A549 treated with AZD9567 at 1 μM for 4 hours (cell line): Measurements from ENCODE around the gene ASB5. TPM values are rescaled to one million over a fixed set of nuclear protein-coding genes. Genes with fewer than 3 reads are reported as not detected.

Source experiments
- total RNA-seq: library from RNA; stranded (reverse); fragments of 200-300 nt; extraction: Qiagen RNA extraction; gene quantifications from 5 replicates; pipeline ENCODE4 v1.2.3, GENCODE V29; 2022; ENCODE audit not compliant: insufficient read depth

ASB5 gene, protein sequence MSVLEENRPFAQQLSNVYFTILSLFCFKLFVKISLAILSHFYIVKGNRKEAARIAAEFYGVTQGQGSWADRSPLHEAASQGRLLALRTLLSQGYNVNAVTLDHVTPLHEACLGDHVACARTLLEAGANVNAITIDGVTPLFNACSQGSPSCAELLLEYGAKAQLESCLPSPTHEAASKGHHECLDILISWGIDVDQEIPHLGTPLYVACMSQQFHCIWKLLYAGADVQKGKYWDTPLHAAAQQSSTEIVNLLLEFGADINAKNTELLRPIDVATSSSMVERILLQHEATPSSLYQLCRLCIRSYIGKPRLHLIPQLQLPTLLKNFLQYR
- total RNA-seq = 0.11 TPM in 1 of 5 replicates, not detected in the others

DNA sequence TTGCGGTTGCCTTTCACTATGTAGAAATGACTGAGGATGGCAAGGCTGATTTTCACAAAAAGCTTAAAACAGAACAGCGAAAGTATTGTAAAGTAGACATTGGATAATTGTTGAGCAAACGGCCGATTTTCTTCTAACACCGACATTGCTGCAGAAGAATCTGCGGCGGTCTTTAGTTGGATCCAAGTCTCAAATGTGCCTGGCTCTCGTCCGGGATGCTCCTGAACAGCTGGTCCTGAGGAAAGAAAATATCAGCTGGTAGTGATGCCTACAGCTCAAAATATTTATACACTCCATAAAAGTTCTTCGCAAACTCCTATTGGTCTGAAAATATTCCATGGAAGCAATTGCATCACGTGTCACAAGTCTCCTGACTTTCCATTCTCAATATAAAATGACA lies at the start of gene ASB5:
Gene ASB5, minus strand, starts transcription at position 260 of the 400 bp plus-strand sequence. Its CDS starts 114 bp downstream, at position 146.

DNA sequence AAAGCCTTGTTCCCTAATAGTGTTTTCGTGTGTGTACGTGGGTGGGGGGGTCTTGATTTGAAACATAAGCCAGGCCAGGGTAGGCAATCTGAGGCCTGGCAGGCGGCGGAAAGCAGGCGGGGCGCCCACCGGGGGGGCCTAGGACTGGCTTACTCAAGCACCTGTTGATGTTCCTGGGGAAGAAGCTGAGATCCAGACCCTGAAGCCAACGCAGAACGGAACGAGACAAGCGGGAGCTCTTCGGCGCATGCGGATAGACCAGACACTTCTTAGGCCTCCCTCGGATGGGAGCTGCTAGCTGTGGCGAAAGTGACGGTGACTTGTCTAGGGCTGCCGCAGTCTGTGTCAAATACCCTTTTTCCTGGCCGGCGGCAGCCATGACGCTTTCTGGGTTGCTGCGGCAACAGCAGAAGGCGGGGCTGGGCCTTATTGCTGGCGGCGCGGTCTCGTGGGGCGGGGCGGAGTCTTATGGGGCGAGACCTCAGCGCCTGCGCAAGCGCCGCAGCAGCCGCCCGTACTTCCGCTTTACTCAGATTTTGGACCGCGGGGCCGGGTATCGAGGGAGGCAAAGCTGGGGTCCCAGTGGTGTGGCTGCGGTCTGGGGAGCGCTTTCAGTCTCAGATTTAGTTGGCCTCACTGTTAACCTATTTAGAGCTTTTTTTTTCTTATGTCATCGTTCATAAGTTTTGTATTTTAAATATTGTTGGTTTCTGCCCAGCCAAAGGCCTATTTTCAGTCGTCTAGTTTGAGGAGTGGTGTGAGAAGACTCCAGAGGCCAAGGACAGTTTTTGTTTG lies 73.6 kb downstream of the ASB5 start, which contains the start of gene SPATA4:
Gene SPATA4, minus strand, starts transcription at position 402 of the 795 bp plus-strand sequence. Its CDS starts 23 bp downstream, at position 379.

Other genes starting within 250 kb of the ASB5 start
- 1.3 to 4.1 TPM (median 2.1 TPM) in 5 replicates for gene WDR17, start 203.4 kb downstream of the ASB5 start, total RNA-seq
- gene SPATA4, start 73.6 kb downstream of the ASB5 start, total RNA-seq = 0.15 to 0.30 TPM (median 0.18 TPM) in 4 of 5 replicates, not detected in the other
- gene SPCS3, start 50.7 kb upstream of the ASB5 start, total RNA-seq = 31.2 to 41.4 TPM (median 38.4 TPM) in 5 replicates